Epithelial cell of proximal tubule (primary cell): ENCODE data around the gene GGNBP2. TPM values are rescaled to one million over a fixed set of nuclear protein-coding genes. Genes with fewer than 3 reads are reported as not detected.

Source experiments
- DNase-seq: peaks from one replicate; pipeline ENCODE4 v3.0.0-alpha.2; 2011; ENCODE audit warnings: low read depth
- H3K4me3 ChIP-seq: 2 replicates; pipeline ENCODE4 v1.5.1; 2011; ENCODE audit warnings: low read depth, mild to moderate bottlenecking, low read length
- total RNA-seq: library from RNA; depleted of rRNA; stranded (reverse); fragments of >200 nt; gene quantifications from 2 replicates; pipeline ENCODE4 v1.2.3, GENCODE V29; 2015
- TF ChIP-seq, protein P1 (sequence below): conservative IDR thresholded peaks from 2 replicates; pipeline ENCODE4 v1.5.1; 2012; ENCODE audit warnings: low read depth, mild to moderate bottlenecking, low read length

GGNBP2 gene
- 26.9 and 32.6 TPM in 2 replicates for total RNA-seq

- H3K4me3 ChIP-seq, result peak within 1 kb of the TSS; percentile 79
- TF ChIP-seq, protein P1, sequence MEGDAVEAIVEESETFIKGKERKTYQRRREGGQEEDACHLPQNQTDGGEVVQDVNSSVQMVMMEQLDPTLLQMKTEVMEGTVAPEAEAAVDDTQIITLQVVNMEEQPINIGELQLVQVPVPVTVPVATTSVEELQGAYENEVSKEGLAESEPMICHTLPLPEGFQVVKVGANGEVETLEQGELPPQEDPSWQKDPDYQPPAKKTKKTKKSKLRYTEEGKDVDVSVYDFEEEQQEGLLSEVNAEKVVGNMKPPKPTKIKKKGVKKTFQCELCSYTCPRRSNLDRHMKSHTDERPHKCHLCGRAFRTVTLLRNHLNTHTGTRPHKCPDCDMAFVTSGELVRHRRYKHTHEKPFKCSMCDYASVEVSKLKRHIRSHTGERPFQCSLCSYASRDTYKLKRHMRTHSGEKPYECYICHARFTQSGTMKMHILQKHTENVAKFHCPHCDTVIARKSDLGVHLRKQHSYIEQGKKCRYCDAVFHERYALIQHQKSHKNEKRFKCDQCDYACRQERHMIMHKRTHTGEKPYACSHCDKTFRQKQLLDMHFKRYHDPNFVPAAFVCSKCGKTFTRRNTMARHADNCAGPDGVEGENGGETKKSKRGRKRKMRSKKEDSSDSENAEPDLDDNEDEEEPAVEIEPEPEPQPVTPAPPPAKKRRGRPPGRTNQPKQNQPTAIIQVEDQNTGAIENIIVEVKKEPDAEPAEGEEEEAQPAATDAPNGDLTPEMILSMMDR, result no peak
- no peak for DNase-seq
Observed at GRCh38 chr17:36544307-36545076, at the start of gene GGNBP2. TSS of gene GGNBP2 (plus strand) at chr17:36544919. CDS start at chr17:36545725, 806 bp downstream.

DNA sequence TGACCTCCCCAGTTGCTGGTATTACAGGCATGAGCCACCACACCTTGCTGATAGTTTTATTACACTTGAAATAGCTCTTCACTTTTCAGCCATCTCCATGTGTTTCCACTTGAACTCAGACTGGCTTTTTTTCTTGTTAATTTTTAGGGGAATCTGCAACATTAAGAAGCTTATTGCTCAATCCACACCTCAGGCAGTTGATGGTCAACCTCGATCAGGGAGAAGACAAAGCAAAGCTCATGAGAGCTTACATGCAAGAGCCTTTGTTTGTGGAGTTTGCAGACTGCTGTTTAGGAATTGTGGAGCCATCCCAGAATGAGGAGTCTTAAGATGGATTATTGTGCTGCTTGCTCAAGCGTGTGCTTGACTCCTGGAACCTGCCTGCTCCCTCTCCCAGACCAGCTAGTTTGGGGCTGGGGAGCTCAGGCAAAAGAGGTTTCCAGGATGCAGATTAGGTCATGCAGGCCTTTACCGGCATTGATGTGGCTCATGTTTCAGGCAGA is 49.6 kb upstream of the GGNBP2 start:
- TF ChIP-seq, protein P1, result no peak

DNA sequence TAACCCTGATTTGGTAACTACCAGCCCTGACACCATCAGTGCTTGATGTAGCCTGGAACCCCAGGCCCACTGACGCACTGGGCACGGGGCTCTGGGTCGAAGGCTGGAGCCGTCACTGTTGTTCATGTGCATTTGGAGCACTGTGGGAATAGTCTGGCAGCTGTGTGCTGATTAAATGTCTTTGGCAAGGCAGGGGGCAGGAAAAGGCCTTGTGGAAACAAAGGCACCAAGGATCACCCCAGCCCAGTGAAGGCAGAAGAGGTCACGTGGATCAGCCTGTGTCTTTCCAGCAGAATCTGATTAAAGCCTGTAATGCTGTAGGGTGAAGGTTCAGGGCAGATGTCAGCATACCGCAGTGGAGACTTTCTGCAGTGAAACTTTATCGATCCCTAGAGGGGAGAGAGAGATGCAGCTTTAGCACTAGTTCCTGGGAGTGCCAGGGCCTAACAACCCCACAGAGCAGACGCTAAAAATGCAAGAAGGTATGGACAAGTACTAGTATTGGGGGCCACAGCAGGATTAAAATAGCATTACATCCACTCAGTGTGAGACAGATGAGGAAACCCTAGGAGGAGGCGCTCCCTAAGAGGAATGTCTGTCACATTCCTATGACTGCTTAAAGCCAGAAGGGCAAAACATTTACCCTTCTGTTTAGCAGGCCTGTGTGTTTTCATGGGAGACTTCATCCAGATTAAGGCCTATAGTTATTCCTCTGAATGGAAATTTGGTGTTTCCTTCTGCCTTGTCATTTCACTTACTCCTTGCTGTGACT is 48.5 kb upstream of the GGNBP2 start:
- DNase-seq, result no peak
- no peak overlapping the region for H3K4me3 ChIP-seq
- TF ChIP-seq, protein P1, result no peak

More for the DNA sequence above, 49.6 kb upstream of the GGNBP2 start:
- DNase-seq, result no peak
- no peak overlapping the region for H3K4me3 ChIP-seq

DNA sequence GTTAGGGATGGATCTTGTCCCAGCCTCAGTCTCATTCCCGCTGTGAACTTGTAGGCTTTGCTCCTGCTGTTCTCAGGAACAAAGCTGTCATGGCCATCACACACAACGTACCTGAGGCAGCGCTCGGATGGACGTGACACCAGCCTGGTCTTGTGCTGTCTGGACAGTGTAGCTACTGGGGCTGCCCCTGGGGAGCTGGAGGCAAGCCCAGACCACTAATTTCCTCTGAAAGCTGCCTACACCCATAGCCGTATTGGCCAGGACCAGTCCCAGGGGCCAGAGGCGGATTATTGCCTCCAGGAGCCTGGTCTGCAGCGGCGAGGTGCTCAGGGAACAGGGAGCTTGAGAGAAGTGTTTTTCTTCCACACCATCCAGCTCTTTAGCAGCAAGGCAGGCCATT is 46.6 kb upstream of the GGNBP2 start:
- DNase-seq, result no peak
- TF ChIP-seq, protein P1, result no peak
- no peak overlapping the region for H3K4me3 ChIP-seq

- DNase-seq, result no peak
- TF ChIP-seq, protein P1, result no peak
Observed at GRCh38 chr17:36498560-36499300, 46.0 kb upstream of the GGNBP2 start.

GRCh38 chr17:36500745-36501225 is 43.9 kb upstream of the GGNBP2 start:
- DNase-seq, result no peak
- H3K4me3 ChIP-seq, result no peak overlapping the region
- TF ChIP-seq, protein P1, result no peak

More at GRCh38 chr17:36498560-36499300, 46.0 kb upstream of the GGNBP2 start:
- no peak overlapping the region for H3K4me3 ChIP-seq
